UCSD-AML1 (cell line): Measurements from ENCODE around the gene KLHL7.
"Not testable (repeated sequence)": the region's sequence is repeated elsewhere in the genome, so short reads cannot be mapped to it uniquely, and the experiment has no call there.

Experiments
- DNase-seq: peaks from one replicate; lab custom pipeline; 2025; ENCODE audit not compliant: unreplicated experiment; lab: John Stamatoyannopoulos, UW

Gene KLHL7

GRCh38 chr7:23212395-23212794 lies 106.8 kb downstream of the KLHL7 start:
- DNase-seq: no peak

- DNase-seq: no peak
Measured at GRCh38 chr7:23212841-23213240, 107.3 kb downstream of the KLHL7 start.

- DNase-seq: no peak
Measured at GRCh38 chr7:23213755-23214154, 108.2 kb downstream of the KLHL7 start.

GRCh38 chr7:23214423-23214822 lies 108.8 kb downstream of the KLHL7 start:
- DNase-seq: no peak

- DNase-seq: no peak
Measured at GRCh38 chr7:23214938-23215337, 109.4 kb downstream of the KLHL7 start.

GRCh38 chr7:23216021-23216420 lies 110.4 kb downstream of the KLHL7 start:
- no peak for DNase-seq

GRCh38 chr7:23218196-23218595 lies 112.6 kb downstream of the KLHL7 start:
- DNase-seq: no peak

- DNase-seq: no peak
Measured at GRCh38 chr7:23220690-23221305, 115.2 kb downstream of the KLHL7 start.

GRCh38 chr7:23222439-23223030 lies 117.0 kb downstream of the KLHL7 start:
- DNase-seq: no peak

- not testable (repeated sequence) for DNase-seq
Measured at GRCh38 chr7:23224364-23224763, 118.8 kb downstream of the KLHL7 start.

GRCh38 chr7:23226844-23227450 lies 121.4 kb downstream of the KLHL7 start:
- no peak for DNase-seq
